ENCODE results near the gene PGAP2.
A peak's percentile ranks its signal among the peaks of the same experiment; 100 is the strongest.
"Not testable (repeated sequence)": the region's sequence is repeated elsewhere in the genome, so short reads cannot be mapped to it uniquely, and the experiment has no call there.

The PGAP2 gene

GRCh38 chr11:3807909-3808860 lies at the start of gene PGAP2:
TSS of gene PGAP2 (plus strand) at chr11:3808560. CDS start at chr11:3811260, 2,700 bp downstream.
- DNase-seq (ENCODE audit: low spot score) = peak; percentile 83

GRCh38 chr11:3764266-3764665 lies 44.1 kb upstream of the PGAP2 start:
- no peak for DNase-seq (ENCODE audit: low spot score)

GRCh38 chr11:3766836-3767235 lies 41.5 kb upstream of the PGAP2 start:
- not testable (repeated sequence) for DNase-seq (ENCODE audit: low spot score)

GRCh38 chr11:3767536-3767935 lies 40.8 kb upstream of the PGAP2 start:
- no peak for DNase-seq (ENCODE audit: low spot score)

- DNase-seq (ENCODE audit: low spot score) = no peak
These were observed 35.2 kb upstream of the PGAP2 start for GRCh38 chr11:3773180-3773579.

GRCh38 chr11:3775736-3776406 lies 32.5 kb upstream of the PGAP2 start:
- DNase-seq (ENCODE audit: low spot score) = no peak

- DNase-seq (ENCODE audit: low spot score) = peak; percentile 63
These were observed 26.9 kb upstream of the PGAP2 start for GRCh38 chr11:3781423-3781822.

GRCh38 chr11:3782963-3783362 lies 25.4 kb upstream of the PGAP2 start:
- DNase-seq (ENCODE audit: low spot score) = no peak

GRCh38 chr11:3783611-3784010 lies 24.7 kb upstream of the PGAP2 start:
- DNase-seq (ENCODE audit: low spot score) = no peak

GRCh38 chr11:3786781-3787428 lies 21.5 kb upstream of the PGAP2 start:
- peak; percentile 14 for DNase-seq (ENCODE audit: low spot score)

GRCh38 chr11:3794387-3794786 lies 14.0 kb upstream of the PGAP2 start:
- DNase-seq (ENCODE audit: low spot score) = not testable (repeated sequence)

- DNase-seq (ENCODE audit: low spot score) = no peak
These were observed 13.0 kb upstream of the PGAP2 start for GRCh38 chr11:3795131-3796001.

- no peak for DNase-seq (ENCODE audit: low spot score)
These were observed 12.4 kb upstream of the PGAP2 start for GRCh38 chr11:3796002-3796311.

- no peak for DNase-seq (ENCODE audit: low spot score)
These were observed 12.0 kb upstream of the PGAP2 start for GRCh38 chr11:3796346-3796745.

GRCh38 chr11:3796801-3797328 lies 11.5 kb upstream of the PGAP2 start:
- no peak for DNase-seq (ENCODE audit: low spot score)

- DNase-seq (ENCODE audit: low spot score) = peak; percentile 99
These were observed 10.8 kb upstream of the PGAP2 start, which contains the start of gene NUP98 for GRCh38 chr11:3797329-3798090. TSS of gene NUP98 (minus strand) at chr11:3797554. CDS start at chr11:3782117, 15,437 bp downstream.

- DNase-seq (ENCODE audit: low spot score) = no peak
These were observed 9.2 kb upstream of the PGAP2 start for GRCh38 chr11:3799143-3799542.

- no peak for DNase-seq (ENCODE audit: low spot score)
These were observed 8.5 kb upstream of the PGAP2 start for GRCh38 chr11:3799873-3800272.

- DNase-seq (ENCODE audit: low spot score) = peak; percentile 40
These were observed 6.2 kb upstream of the PGAP2 start for GRCh38 chr11:3802011-3802790.
